ENCODE data around the gene EPHB1.

Gene EPHB1

GRCh38 chr3:134849561-134849960 lies 54.5 kb downstream of the EPHB1 start:
- TF ChIP-seq ZNF8 (CRISPR knock-in tag; IDR thresholded peaks at IDR 0.05): no peak
- TF ChIP-seq BACH2 (CRISPR knock-in tag; IDR thresholded peaks at IDR 0.05; ENCODE audit: borderline replicate concordance): no peak
- TF ChIP-seq, protein P1, sequence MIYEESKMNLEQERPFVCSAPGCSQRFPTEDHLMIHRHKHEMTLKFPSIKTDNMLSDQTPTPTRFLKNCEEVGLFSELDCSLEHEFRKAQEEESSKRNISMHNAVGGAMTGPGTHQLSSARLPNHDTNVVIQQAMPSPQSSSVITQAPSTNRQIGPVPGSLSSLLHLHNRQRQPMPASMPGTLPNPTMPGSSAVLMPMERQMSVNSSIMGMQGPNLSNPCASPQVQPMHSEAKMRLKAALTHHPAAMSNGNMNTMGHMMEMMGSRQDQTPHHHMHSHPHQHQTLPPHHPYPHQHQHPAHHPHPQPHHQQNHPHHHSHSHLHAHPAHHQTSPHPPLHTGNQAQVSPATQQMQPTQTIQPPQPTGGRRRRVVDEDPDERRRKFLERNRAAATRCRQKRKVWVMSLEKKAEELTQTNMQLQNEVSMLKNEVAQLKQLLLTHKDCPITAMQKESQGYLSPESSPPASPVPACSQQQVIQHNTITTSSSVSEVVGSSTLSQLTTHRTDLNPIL (CRISPR knock-in tag; IDR thresholded peaks at IDR 0.05; ENCODE audit: low read depth): no peak
- no peak for TF ChIP-seq PPARA (CRISPR knock-in tag; IDR thresholded peaks at IDR 0.05; ENCODE audit: borderline replicate concordance)
- no peak for TF ChIP-seq ZNF70 (CRISPR knock-in tag; IDR thresholded peaks at IDR 0.05)
- no peak for TF ChIP-seq ZFP3 (CRISPR knock-in tag; IDR thresholded peaks at IDR 0.05)
- TF ChIP-seq ARNTL (CRISPR knock-in tag; IDR thresholded peaks at IDR 0.05; ENCODE audit: borderline replicate concordance, low read depth): no peak
- TF ChIP-seq ZNF565 (CRISPR knock-in tag; conservative IDR thresholded peaks at IDR 0.05; ENCODE audit: low read depth): no peak
- no peak for ATAC-seq

GRCh38 chr3:134850761-134851160 lies 55.7 kb downstream of the EPHB1 start:
- no peak for ATAC-seq
- TF ChIP-seq ARNTL (CRISPR knock-in tag; IDR thresholded peaks at IDR 0.05; ENCODE audit: borderline replicate concordance, low read depth): no peak
- no peak for TF ChIP-seq PPARA (CRISPR knock-in tag; IDR thresholded peaks at IDR 0.05; ENCODE audit: borderline replicate concordance)
- TF ChIP-seq ZC3H10 (CRISPR knock-in tag; IDR thresholded peaks at IDR 0.05): no peak
- TF ChIP-seq RARB (CRISPR knock-in tag; IDR thresholded peaks at IDR 0.05): no peak
- TF ChIP-seq GLIS3 (CRISPR knock-in tag; IDR thresholded peaks at IDR 0.05): no peak
- no peak for TF ChIP-seq SNAI2 (CRISPR knock-in tag; IDR thresholded peaks at IDR 0.05)
- TF ChIP-seq ESRRG (CRISPR knock-in tag; IDR thresholded peaks at IDR 0.05): no peak
- TF ChIP-seq ZFP3 (CRISPR knock-in tag; IDR thresholded peaks at IDR 0.05): no peak
- no peak for TF ChIP-seq CSDC2 (CRISPR knock-in tag; IDR thresholded peaks at IDR 0.05)
- TF ChIP-seq, protein P2, sequence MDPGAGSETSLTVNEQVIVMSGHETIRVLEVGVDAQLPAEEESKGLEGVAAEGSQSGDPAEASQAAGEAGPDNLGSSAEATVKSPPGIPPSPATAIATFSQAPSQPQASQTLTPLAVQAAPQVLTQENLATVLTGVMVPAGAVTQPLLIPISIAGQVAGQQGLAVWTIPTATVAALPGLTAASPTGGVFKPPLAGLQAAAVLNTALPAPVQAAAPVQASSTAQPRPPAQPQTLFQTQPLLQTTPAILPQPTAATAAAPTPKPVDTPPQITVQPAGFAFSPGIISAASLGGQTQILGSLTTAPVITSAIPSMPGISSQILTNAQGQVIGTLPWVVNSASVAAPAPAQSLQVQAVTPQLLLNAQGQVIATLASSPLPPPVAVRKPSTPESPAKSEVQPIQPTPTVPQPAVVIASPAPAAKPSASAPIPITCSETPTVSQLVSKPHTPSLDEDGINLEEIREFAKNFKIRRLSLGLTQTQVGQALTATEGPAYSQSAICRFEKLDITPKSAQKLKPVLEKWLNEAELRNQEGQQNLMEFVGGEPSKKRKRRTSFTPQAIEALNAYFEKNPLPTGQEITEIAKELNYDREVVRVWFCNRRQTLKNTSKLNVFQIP (CRISPR knock-in tag; IDR thresholded peaks at IDR 0.05; ENCODE audit: borderline replicate concordance, low read depth): no peak
- TF ChIP-seq ZNF565 (CRISPR knock-in tag; conservative IDR thresholded peaks at IDR 0.05; ENCODE audit: low read depth): no peak
- TF ChIP-seq OSR1 (CRISPR knock-in tag; IDR thresholded peaks at IDR 0.05): no peak
- TF ChIP-seq ZNF70 (CRISPR knock-in tag; IDR thresholded peaks at IDR 0.05): no peak
- TF ChIP-seq TCF4 (CRISPR knock-in tag; IDR thresholded peaks at IDR 0.05; ENCODE audit: borderline replicate concordance): no peak
- TF ChIP-seq, protein P1 (CRISPR knock-in tag; IDR thresholded peaks at IDR 0.05; ENCODE audit: low read depth): no peak
- TF ChIP-seq BACH2 (CRISPR knock-in tag; IDR thresholded peaks at IDR 0.05; ENCODE audit: borderline replicate concordance): no peak

DNA sequence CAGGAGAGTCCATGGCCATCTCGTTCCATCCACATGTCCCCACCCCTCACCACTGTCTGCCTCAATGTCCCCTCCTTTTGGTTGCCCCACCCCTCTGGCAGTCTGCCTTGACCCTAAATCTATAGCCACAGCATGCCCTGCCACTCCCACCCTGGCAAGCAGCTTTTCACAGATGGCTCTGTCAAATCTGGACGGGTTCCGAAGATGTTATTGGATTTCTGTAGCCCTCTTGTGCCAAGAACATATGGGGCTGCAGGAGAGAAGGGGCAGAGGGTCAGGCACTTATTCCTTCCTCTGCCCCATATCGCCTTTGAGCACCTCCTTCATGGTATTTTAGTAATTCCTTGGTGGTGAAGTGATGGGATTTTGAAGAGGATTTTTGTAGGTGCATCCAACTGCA lies 57.1 kb downstream of the EPHB1 start:
- ATAC-seq: no peak
- TF ChIP-seq ESRRG (CRISPR knock-in tag; IDR thresholded peaks at IDR 0.05): no peak
- TF ChIP-seq, protein P3, sequence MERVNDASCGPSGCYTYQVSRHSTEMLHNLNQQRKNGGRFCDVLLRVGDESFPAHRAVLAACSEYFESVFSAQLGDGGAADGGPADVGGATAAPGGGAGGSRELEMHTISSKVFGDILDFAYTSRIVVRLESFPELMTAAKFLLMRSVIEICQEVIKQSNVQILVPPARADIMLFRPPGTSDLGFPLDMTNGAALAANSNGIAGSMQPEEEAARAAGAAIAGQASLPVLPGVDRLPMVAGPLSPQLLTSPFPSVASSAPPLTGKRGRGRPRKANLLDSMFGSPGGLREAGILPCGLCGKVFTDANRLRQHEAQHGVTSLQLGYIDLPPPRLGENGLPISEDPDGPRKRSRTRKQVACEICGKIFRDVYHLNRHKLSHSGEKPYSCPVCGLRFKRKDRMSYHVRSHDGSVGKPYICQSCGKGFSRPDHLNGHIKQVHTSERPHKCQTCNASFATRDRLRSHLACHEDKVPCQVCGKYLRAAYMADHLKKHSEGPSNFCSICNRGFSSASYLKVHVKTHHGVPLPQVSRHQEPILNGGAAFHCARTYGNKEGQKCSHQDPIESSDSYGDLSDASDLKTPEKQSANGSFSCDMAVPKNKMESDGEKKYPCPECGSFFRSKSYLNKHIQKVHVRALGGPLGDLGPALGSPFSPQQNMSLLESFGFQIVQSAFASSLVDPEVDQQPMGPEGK (CRISPR knock-in tag; IDR thresholded peaks at IDR 0.05; ENCODE audit: borderline replicate concordance): no peak

DNA sequence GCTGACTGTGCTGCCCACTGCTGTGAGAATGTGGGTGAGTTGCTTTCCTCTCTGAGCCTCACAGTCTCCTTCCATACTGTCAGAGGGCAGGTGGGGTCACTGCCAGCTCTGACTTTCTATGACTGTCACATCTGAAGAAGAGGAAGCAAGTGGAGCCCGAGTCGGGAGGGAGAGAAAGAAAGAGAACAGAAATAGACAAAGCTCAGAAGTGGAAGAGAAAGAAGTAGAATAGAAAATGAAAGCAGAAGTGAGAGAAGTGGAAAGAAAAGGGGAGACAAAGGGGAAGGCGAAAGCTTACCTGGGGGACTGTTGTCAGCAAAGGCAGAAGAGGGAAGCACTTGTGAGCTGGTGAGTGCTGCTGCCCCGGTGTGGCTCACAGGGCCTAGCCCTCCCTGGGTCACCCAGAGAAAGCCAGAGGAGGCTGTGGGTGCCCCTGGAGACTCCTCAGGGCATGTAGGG lies 57.9 kb downstream of the EPHB1 start:
- TF ChIP-seq TCF4 (CRISPR knock-in tag; IDR thresholded peaks at IDR 0.05; ENCODE audit: borderline replicate concordance): no peak
- TF ChIP-seq ZC3H10 (CRISPR knock-in tag; IDR thresholded peaks at IDR 0.05): no peak
- TF ChIP-seq ESRRG (CRISPR knock-in tag; IDR thresholded peaks at IDR 0.05): no peak
- no peak for ATAC-seq

GRCh38 chr3:134854254-134854653 lies 59.2 kb downstream of the EPHB1 start:
- TF ChIP-seq ZNF8 (CRISPR knock-in tag; IDR thresholded peaks at IDR 0.05) (no peak), ARNTL (CRISPR knock-in tag; IDR thresholded peaks at IDR 0.05; ENCODE audit: borderline replicate concordance, low read depth) (no peak), ESRRG (CRISPR knock-in tag; IDR thresholded peaks at IDR 0.05) (no peak), RARB (CRISPR knock-in tag; IDR thresholded peaks at IDR 0.05) (no peak), ZC3H10 (CRISPR knock-in tag; IDR thresholded peaks at IDR 0.05) (no peak), CSRNP3 (CRISPR knock-in tag; IDR thresholded peaks at IDR 0.05) (no peak)
- no peak for ATAC-seq

Data from SK-N-SH treated with all-trans-retinoic acid at 6 μM for 48 hours (cell line).